HepG2 (cell line): ENCODE data around the gene ZCCHC3. TPM values are rescaled to one million over a fixed set of nuclear protein-coding genes. Genes with fewer than 3 reads are reported as not detected.
A peak's percentile ranks its signal among the peaks of the same experiment; 100 is the strongest.

ENCODE experiments used
- EED ChIP-seq: sonication (generic); formaldehyde crosslinking; IDR thresholded peaks from 2 replicates; pipeline ENCODE4 v1.5.0; 2020; ENCODE audit warnings: mild to moderate bottlenecking, missing genetic modification reagents
- FIP1L1 ChIP-seq: fragments of 200-400 bp; formaldehyde crosslinking; IDR thresholded peaks from 2 replicates; pipeline ENCODE4 v1.6.1; 2018; ENCODE audit warnings: low read depth, mild to moderate bottlenecking, low read length, moderate library complexity, borderline replicate concordance; ENCODE audit not compliant: insufficient read depth
- HNRNPK ChIP-seq: fragments of 200-400 bp; formaldehyde crosslinking; IDR thresholded peaks from 2 replicates; pipeline ENCODE4 v1.6.1; 2018; ENCODE audit warnings: low read length, low read depth, moderate library complexity, mild to moderate bottlenecking; ENCODE audit not compliant: poor library complexity, severe bottlenecking
- HNRNPL ChIP-seq: fragments of 200-400 bp; formaldehyde crosslinking; IDR thresholded peaks from 2 replicates; pipeline ENCODE4 v1.6.1; 2017; ENCODE audit warnings: mild to moderate bottlenecking, low read depth, low read length
- IKZF1 ChIP-seq: fragments of 450-650 bp; IDR thresholded peaks from 2 replicates; pipeline ENCODE4 v1.7.1; 2016
- MAFK ChIP-seq, 2 experiments: IDR thresholded peaks in 1 of 2; conservative IDR thresholded peaks in 1 of 2; 2 replicates each; pipeline ENCODE4 v1.6.1; 2011; ENCODE audit warnings: improper control_type of control experiment in 2 of 2, low read length in 2 of 2
- RORA ChIP-seq: sonication (generic); formaldehyde crosslinking; IDR thresholded peaks from 2 replicates; pipeline ENCODE4 v1.5.0; 2020; ENCODE audit warnings: mild to moderate bottlenecking, missing genetic modification reagents, moderate library complexity
- TBL1XR1 ChIP-seq: fragments of 150-350 bp; IDR thresholded peaks from 2 replicates; pipeline ENCODE4 v1.6.1; 2014; ENCODE audit warnings: borderline replicate concordance, low read length; ENCODE audit not compliant: partially characterized antibody
- THYN1 ChIP-seq: sonication (generic); formaldehyde crosslinking; IDR thresholded peaks from 2 replicates; pipeline ENCODE4 v1.8.1; 2023; ENCODE audit warnings: low read depth, mild to moderate bottlenecking, moderate library complexity, missing genetic modification reagents, borderline replicate concordance
- ZNF101 ChIP-seq: sonication (generic); formaldehyde crosslinking; IDR thresholded peaks from 2 replicates; pipeline ENCODE4 v1.4.0; 2020; ENCODE audit warnings: mild to moderate bottlenecking, low read depth, missing genetic modification reagents, borderline replicate concordance
- ZNF331 ChIP-seq: sonication (generic); formaldehyde crosslinking; IDR thresholded peaks from 2 replicates; pipeline ENCODE4 v1.4.0; 2020; ENCODE audit warnings: missing genetic modification reagents
- ZNF547 ChIP-seq: sonication (generic); formaldehyde crosslinking; IDR thresholded peaks from 2 replicates; pipeline ENCODE4 v1.5.1; 2020; ENCODE audit warnings: mild to moderate bottlenecking, missing genetic modification reagents
- ZNF619 ChIP-seq: sonication (generic); formaldehyde crosslinking; IDR thresholded peaks from 2 replicates; pipeline ENCODE4 v1.4.0; 2020; ENCODE audit warnings: mild to moderate bottlenecking, missing genetic modification reagents
- ZNF792 ChIP-seq: IDR thresholded peaks from 2 replicates; pipeline ENCODE4 v1.6.1; 2016
- ZSCAN22 ChIP-seq: sonication (generic); formaldehyde crosslinking; IDR thresholded peaks from 2 replicates; pipeline ENCODE4 v1.4.0; 2020; ENCODE audit warnings: mild to moderate bottlenecking, missing genetic modification reagents
- polyA plus RNA-seq, 8 experiments: library from polyadenylated mRNA; depleted of rRNA in 3 of 8; stranded (reverse) in 7 of 8; unstranded in 1 of 8; fragments of >200 nt; fragmentation: Illumina TruSeq in 4 of 8; extraction: Trizol in 4 of 8; gene quantifications; 2 replicates each; pipeline versions ENCODE4 v1.2.1 to v1.2.3, GENCODE V29; 2011 to 2016; ENCODE audit warnings: low read depth in 4 of 8, missing spikeins in 1 of 8, mixed read lengths in 1 of 8; ENCODE audit not compliant: insufficient read depth in 1 of 8
- total RNA-seq, 5 experiments: library from RNA; depleted of rRNA; stranded (reverse); fragments of >200 nt; fragmentation: Illumina TruSeq; extraction: Trizol; gene quantifications; 2 replicates each; pipeline ENCODE4 v1.2.3, GENCODE V29; 2016; ENCODE audit warnings: low read depth in 1 of 5
- TF ChIP-seq, protein P1 (sequence below): sonication (generic); formaldehyde crosslinking; IDR thresholded peaks from 2 replicates; pipeline ENCODE4 v1.4.0; 2020; ENCODE audit warnings: mild to moderate bottlenecking, missing genetic modification reagents, borderline replicate concordance
- TF ChIP-seq, protein P2 (sequence below): sonication (generic); formaldehyde crosslinking; IDR thresholded peaks from 2 replicates; pipeline ENCODE4 v1.5.1; 2020; ENCODE audit warnings: missing genetic modification reagents, mild to moderate bottlenecking, borderline replicate concordance
- TF ChIP-seq, protein P3 (sequence below): IDR thresholded peaks from 2 replicates; pipeline ENCODE4 v1.6.1; 2016; ENCODE audit warnings: missing compliant biosample characterization, missing genetic modification reagents, borderline replicate concordance
- TF ChIP-seq, protein P4 (sequence below): sonication (generic); formaldehyde crosslinking; conservative IDR thresholded peaks from 2 replicates; pipeline ENCODE4 v1.8.0; 2022; ENCODE audit warnings: missing genetic modification reagents

The ZCCHC3 gene
- total and polyA plus RNA-seq, 2 of the 13 experiments (the other 11 are each of a cell fraction or from before 2014, with no cell fraction given): 46.6 to 63.0 TPM

DNA sequence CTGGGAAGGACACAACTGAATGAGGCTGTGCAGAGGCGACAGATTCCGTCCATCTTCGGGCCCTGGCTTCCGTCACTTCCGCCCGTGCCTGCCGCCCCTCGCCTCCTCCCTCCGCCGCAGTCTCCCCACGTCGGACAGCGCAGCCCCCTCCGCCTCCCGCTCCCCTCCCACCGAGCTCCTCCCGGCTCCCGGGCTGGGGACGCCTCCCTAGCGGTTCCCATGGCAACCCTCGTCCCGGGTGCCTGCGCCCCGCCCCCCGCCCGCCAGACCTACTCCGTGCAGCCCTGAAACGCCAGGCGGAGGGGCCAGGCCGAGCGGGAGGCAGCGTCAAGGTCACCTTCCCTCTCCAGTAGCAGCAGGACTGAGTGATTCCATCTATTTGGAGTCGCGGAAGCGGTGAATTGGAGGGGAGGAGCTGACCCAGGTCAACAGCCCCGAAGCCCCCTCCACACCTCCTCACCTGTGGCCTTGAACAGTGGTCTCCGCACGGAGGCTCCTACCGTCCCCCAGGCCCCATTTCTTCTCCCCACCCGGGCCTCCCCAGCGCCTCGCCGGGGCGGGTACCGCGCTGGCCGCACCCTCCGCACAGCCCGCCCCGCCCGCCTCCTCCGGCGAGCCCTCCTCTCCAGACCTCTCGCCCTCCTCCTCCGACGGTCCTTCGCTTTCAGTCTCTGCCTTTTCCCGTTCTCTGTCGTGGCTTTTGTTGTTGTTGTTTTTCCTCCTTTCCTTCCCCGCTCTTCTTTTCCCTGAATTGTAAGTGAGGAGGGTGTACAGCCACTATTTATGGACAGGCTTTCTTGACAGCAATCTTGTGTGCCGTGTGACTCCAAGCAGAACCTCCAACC is 50.5 kb downstream of the ZCCHC3 start (continued):
- TF ChIP-seq, protein P1, sequence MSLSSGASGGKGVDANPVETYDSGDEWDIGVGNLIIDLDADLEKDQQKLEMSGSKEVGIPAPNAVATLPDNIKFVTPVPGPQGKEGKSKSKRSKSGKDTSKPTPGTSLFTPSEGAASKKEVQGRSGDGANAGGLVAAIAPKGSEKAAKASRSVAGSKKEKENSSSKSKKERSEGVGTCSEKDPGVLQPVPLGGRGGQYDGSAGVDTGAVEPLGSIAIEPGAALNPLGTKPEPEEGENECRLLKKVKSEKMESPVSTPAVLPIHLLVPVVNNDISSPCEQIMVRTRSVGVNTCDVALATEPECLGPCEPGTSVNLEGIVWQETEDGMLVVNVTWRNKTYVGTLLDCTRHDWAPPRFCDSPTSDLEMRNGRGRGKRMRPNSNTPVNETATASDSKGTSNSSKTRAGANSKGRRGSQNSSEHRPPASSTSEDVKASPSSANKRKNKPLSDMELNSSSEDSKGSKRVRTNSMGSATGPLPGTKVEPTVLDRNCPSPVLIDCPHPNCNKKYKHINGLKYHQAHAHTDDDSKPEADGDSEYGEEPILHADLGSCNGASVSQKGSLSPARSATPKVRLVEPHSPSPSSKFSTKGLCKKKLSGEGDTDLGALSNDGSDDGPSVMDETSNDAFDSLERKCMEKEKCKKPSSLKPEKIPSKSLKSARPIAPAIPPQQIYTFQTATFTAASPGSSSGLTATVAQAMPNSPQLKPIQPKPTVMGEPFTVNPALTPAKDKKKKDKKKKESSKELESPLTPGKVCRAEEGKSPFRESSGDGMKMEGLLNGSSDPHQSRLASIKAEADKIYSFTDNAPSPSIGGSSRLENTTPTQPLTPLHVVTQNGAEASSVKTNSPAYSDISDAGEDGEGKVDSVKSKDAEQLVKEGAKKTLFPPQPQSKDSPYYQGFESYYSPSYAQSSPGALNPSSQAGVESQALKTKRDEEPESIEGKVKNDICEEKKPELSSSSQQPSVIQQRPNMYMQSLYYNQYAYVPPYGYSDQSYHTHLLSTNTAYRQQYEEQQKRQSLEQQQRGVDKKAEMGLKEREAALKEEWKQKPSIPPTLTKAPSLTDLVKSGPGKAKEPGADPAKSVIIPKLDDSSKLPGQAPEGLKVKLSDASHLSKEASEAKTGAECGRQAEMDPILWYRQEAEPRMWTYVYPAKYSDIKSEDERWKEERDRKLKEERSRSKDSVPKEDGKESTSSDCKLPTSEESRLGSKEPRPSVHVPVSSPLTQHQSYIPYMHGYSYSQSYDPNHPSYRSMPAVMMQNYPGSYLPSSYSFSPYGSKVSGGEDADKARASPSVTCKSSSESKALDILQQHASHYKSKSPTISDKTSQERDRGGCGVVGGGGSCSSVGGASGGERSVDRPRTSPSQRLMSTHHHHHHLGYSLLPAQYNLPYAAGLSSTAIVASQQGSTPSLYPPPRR: peak; percentile 98
- TF ChIP-seq HNRNPL: no peak; the same call in 1 of the 2 replicates
- TF ChIP-seq MAFK (conservative IDR thresholded peaks at IDR 0.05 in 1 of 2, IDR thresholded peaks at IDR 0.05 in 1 of 2; ENCODE audit: low read length in 2 of 2): no peak; a peak in 1 of 4 replicates
- 0 out of 2 replicates have a peak, but pooled peaks have one; percentile 98 for TF ChIP-seq THYN1 (CRISPR knock-in tag)
- no peak for TF ChIP-seq FIP1L1
- 0 out of 2 replicates have a peak, but pooled peaks have one; percentile 25 for TF ChIP-seq ZNF101 (CRISPR knock-in tag)
- no peak for TF ChIP-seq IKZF1
- no peak for TF ChIP-seq RORA (CRISPR knock-in tag)
- peak; percentile 99 for TF ChIP-seq EED (CRISPR knock-in tag)
- 0 out of 2 replicates have a peak, but pooled peaks have one; percentile 77 for TF ChIP-seq ZNF619 (CRISPR knock-in tag)
- peak; percentile 88; the same call in 1 of the 2 replicates for TF ChIP-seq ZNF547 (CRISPR knock-in tag)
- TF ChIP-seq TBL1XR1: no peak
- TF ChIP-seq, protein P2, sequence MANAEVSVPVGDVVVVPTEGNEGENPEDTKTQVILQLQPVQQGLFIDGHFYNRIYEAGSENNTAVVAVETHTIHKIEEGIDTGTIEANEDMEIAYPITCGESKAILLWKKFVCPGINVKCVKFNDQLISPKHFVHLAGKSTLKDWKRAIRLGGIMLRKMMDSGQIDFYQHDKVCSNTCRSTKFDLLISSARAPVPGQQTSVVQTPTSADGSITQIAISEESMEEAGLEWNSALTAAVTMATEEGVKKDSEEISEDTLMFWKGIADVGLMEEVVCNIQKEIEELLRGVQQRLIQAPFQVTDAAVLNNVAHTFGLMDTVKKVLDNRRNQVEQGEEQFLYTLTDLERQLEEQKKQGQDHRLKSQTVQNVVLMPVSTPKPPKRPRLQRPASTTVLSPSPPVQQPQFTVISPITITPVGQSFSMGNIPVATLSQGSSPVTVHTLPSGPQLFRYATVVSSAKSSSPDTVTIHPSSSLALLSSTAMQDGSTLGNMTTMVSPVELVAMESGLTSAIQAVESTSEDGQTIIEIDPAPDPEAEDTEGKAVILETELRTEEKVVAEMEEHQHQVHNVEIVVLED (CRISPR knock-in tag): peak; percentile 90
- TF ChIP-seq, protein P3, sequence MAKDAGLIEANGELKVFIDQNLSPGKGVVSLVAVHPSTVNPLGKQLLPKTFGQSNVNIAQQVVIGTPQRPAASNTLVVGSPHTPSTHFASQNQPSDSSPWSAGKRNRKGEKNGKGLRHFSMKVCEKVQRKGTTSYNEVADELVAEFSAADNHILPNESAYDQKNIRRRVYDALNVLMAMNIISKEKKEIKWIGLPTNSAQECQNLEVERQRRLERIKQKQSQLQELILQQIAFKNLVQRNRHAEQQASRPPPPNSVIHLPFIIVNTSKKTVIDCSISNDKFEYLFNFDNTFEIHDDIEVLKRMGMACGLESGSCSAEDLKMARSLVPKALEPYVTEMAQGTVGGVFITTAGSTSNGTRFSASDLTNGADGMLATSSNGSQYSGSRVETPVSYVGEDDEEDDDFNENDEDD (CRISPR knock-in tag): peak; percentile 93
- peak; percentile 91 for TF ChIP-seq ZNF792
- TF ChIP-seq ZSCAN22 (CRISPR knock-in tag): peak; percentile 75; the same call in 1 of the 2 replicates
- TF ChIP-seq HNRNPK: peak; percentile 92
- TF ChIP-seq ZNF331 (CRISPR knock-in tag): peak; percentile 97; the same call in 1 of the 2 replicates
- TF ChIP-seq, protein P4, sequence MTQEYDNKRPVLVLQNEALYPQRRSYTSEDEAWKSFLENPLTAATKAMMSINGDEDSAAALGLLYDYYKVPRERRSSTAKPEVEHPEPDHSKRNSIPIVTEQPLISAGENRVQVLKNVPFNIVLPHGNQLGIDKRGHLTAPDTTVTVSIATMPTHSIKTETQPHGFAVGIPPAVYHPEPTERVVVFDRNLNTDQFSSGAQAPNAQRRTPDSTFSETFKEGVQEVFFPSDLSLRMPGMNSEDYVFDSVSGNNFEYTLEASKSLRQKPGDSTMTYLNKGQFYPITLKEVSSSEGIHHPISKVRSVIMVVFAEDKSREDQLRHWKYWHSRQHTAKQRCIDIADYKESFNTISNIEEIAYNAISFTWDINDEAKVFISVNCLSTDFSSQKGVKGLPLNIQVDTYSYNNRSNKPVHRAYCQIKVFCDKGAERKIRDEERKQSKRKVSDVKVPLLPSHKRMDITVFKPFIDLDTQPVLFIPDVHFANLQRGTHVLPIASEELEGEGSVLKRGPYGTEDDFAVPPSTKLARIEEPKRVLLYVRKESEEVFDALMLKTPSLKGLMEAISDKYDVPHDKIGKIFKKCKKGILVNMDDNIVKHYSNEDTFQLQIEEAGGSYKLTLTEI (CRISPR knock-in tag): no peak
